ENCODE results near the gene TTLL5. TPM values are rescaled to one million over a fixed set of nuclear protein-coding genes. Genes with fewer than 3 reads are reported as not detected.

Gene TTLL5
- total RNA-seq, 1 experiment from 2014 or later: 35.7 TPM

GRCh38 chr14:75702616-75703261, 41.7 kb downstream of the TTLL5 start:
- H3K23me2 ChIP-seq (ENCODE audit: insufficient read length, low read depth, low read length, poor library complexity, severe bottlenecking): no peaks in the 10 kb centered on the region
- Mint-ChIP-seq H3K36me3 (ENCODE audit: insufficient read depth in 1 of 3, low read depth in 3 of 3) (peaks cover 9 to 30% (median 27%) of the 10 kb centered on the region in 3 experiments), H3K27me3 (ENCODE audit: low read depth) (no peaks in the 10 kb centered on the region), H3K4me3 (no peak overlapping the region), H3K27ac (no peak overlapping the region), H3K9me3 (no peaks in the 10 kb centered on the region), H3K4me1 (peaks cover 0 to 7% of the 10 kb centered on the region in 2 experiments; a peak in 1 of 4 replicates)
- H3K79me1 ChIP-seq (ENCODE audit: insufficient read depth, low read depth, low read length, poor library complexity, severe bottlenecking): no peaks in the 10 kb centered on the region
- no peak overlapping the region for H3K9ac ChIP-seq (ENCODE audit: extremely low read depth, insufficient read length, low read length)
- no peak overlapping the region for H2BK20ac ChIP-seq (ENCODE audit: low read depth, low read length, poor library complexity, severe bottlenecking)
- no peak overlapping the region for H3K56ac ChIP-seq (ENCODE audit: insufficient read length, low read depth, low read length)
- H2BK5ac ChIP-seq (ENCODE audit: insufficient read length, low read length): no peak overlapping the region
- no peak overlapping the region for H2AK5ac ChIP-seq (ENCODE audit: insufficient read length, low read length)
- H3K27me3 ChIP-seq (ENCODE audit: insufficient read depth, low read length): no peaks in the 10 kb centered on the region; the same call in 1 of the 2 replicates
- no peaks in the 10 kb centered on the region for H4K20me1 ChIP-seq (ENCODE audit: control insufficient read depth, insufficient read depth, insufficient read length)
- no peak overlapping the region for H3K18ac ChIP-seq (ENCODE audit: insufficient read length, low read depth, low read length)
- no peak overlapping the region for H3K27ac ChIP-seq (ENCODE audit: insufficient read length, low read depth, low read length)
- H4K5ac ChIP-seq (ENCODE audit: insufficient read length, low read depth, low read length): no peak overlapping the region
- H2BK15ac ChIP-seq (ENCODE audit: low read depth, low read length): no peak overlapping the region
- no peak overlapping the region for H3K23ac ChIP-seq (ENCODE audit: insufficient read length, low read depth, low read length)
- H3T11ph ChIP-seq (ENCODE audit: low read length): no peak overlapping the region
- H3K14ac ChIP-seq (ENCODE audit: insufficient read depth, low read length): no peak overlapping the region
- no peak overlapping the region for H2BK120ac ChIP-seq (ENCODE audit: low read depth, low read length, poor library complexity, severe bottlenecking)
- no peak overlapping the region for H3K4me2 ChIP-seq (ENCODE audit: insufficient read depth, insufficient read length, low read length)
- H3K79me2 ChIP-seq (ENCODE audit: insufficient read depth, low read length): no peaks in the 10 kb centered on the region
- H3K4me1 ChIP-seq (ENCODE audit: insufficient read depth, low read length): no peaks in the 10 kb centered on the region
- no peak overlapping the region for H2BK12ac ChIP-seq (ENCODE audit: insufficient read length, low read depth, low read length)
- H4K91ac ChIP-seq (ENCODE audit: insufficient read length, low read depth, low read length): no peak overlapping the region
- no peak overlapping the region for H4K8ac ChIP-seq (replicated peaks; ENCODE audit: insufficient read length, low read depth, low read length)
- H3K9me3 ChIP-seq (ENCODE audit: control insufficient read depth, low read depth, low read length): no peaks in the 10 kb centered on the region
- no peak overlapping the region for H3K4ac ChIP-seq (ENCODE audit: low read depth, low read length)
- no CpG with 5 or more reads among the region's 3 CpGs for WGBS (ENCODE audit: extremely low coverage, insufficient read length, low lambda C conversion rate)
- DNase-seq: no peak
- TF ChIP-seq, protein P1, sequence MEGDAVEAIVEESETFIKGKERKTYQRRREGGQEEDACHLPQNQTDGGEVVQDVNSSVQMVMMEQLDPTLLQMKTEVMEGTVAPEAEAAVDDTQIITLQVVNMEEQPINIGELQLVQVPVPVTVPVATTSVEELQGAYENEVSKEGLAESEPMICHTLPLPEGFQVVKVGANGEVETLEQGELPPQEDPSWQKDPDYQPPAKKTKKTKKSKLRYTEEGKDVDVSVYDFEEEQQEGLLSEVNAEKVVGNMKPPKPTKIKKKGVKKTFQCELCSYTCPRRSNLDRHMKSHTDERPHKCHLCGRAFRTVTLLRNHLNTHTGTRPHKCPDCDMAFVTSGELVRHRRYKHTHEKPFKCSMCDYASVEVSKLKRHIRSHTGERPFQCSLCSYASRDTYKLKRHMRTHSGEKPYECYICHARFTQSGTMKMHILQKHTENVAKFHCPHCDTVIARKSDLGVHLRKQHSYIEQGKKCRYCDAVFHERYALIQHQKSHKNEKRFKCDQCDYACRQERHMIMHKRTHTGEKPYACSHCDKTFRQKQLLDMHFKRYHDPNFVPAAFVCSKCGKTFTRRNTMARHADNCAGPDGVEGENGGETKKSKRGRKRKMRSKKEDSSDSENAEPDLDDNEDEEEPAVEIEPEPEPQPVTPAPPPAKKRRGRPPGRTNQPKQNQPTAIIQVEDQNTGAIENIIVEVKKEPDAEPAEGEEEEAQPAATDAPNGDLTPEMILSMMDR (conservative IDR thresholded peaks at IDR 0.05): no peak
- no peak overlapping the region for H2AFZ ChIP-seq (ENCODE audit: low read length)
